Gastroesophageal sphincter (tissue), 4 donors: ENCODE data around the gene PPM1L. TPM values are rescaled to one million over a fixed set of nuclear protein-coding genes. Genes with fewer than 3 reads are reported as not detected.

ENCODE experiments used
- ATAC-seq: fragments of 150-250 bp; one replicate; pipeline ENCODE4 v1.9.1; 2016; ENCODE audit warnings: mild to moderate bottlenecking, moderate library complexity
- H3K27ac ChIP-seq, 4 donors: fragments of 200-600 bp; sonication (generic) in 3 of 4; 1 replicate in 3 of 4; 2 replicates in 1 of 4; pipeline ENCODE4 v1.5.1; 2016 to 2019
- H3K27me3 ChIP-seq: fragments of 200-600 bp; sonication (generic); one replicate; pipeline ENCODE4 v1.5.1; 2019
- H3K36me3 ChIP-seq, 2 donors: fragments of 200-600 bp; sonication (generic); one replicate each; pipeline ENCODE4 v1.5.1; 2019; ENCODE audit warnings: control low read depth in 1 of 2
- H3K4me1 ChIP-seq, 3 donors: fragments of 200-600 bp; sonication (generic); 1 replicate in 2 of 3; 2 replicates in 1 of 3; pipeline ENCODE4 v1.5.1; 2016 to 2019; ENCODE audit warnings: control low read depth in 2 of 3
- H3K4me3 ChIP-seq, 2 donors: fragments of 200-600 bp; sonication (generic); one replicate each; pipeline ENCODE4 v1.5.1; 2019; ENCODE audit warnings: mild to moderate bottlenecking in 1 of 2, moderate library complexity in 1 of 2
- H3K9me3 ChIP-seq, 3 donors: fragments of 200-600 bp; sonication (generic); one replicate each; pipeline ENCODE4 v1.5.1; 2017 to 2019; ENCODE audit warnings: control low read depth in 2 of 3
- EP300 ChIP-seq: sonication (generic); formaldehyde crosslinking; IDR thresholded peaks from one replicate; pipeline ENCODE4 v1.6.1; 2017; ENCODE audit warnings: antibody characterized with exemption, mild to moderate bottlenecking
- POLR2A ChIP-seq, 2 donors: fragments of 450-650 bp; IDR thresholded peaks; one replicate each; pipeline ENCODE4 v1.6.1; 2017; ENCODE audit warnings: antibody characterized with exemption in 2 of 2, mild to moderate bottlenecking in 2 of 2, moderate library complexity in 1 of 2
- POLR2AphosphoS5 ChIP-seq: sonication (generic); formaldehyde crosslinking; IDR thresholded peaks from one replicate; pipeline ENCODE4 v1.6.1; 2017; ENCODE audit warnings: antibody characterized with exemption
- WGBS, 2 donors: methylation state at CpG; one replicate each; pipeline ENCODE4 v1.1.5; 2018; ENCODE audit warnings: low coverage in 1 of 2; 5-methylcytosine and 5-hydroxymethylcytosine counted together
- total RNA-seq, 4 donors: library from RNA; depleted of rRNA; stranded (reverse); fragments of >200 nt; gene quantifications; one replicate each; pipeline ENCODE4 v1.1.0, GENCODE V29; 2016
- TF ChIP-seq, protein P1 (sequence below), 4 experiments: fragments of 200-600 bp in 2 of 4; fragments of 450-650 bp in 2 of 4; sonication (generic) in 1 of 4; IDR thresholded peaks; one replicate each; pipeline ENCODE4 v1.5.1; 2017 to 2019; ENCODE audit warnings: antibody characterized with exemption in 4 of 4, mild to moderate bottlenecking in 2 of 4, moderate library complexity in 2 of 4

Gene PPM1L
- total RNA-seq, 4 donors from 2014 or later, result 47.4 to 93.1 (median 60.6) TPM

DNA sequence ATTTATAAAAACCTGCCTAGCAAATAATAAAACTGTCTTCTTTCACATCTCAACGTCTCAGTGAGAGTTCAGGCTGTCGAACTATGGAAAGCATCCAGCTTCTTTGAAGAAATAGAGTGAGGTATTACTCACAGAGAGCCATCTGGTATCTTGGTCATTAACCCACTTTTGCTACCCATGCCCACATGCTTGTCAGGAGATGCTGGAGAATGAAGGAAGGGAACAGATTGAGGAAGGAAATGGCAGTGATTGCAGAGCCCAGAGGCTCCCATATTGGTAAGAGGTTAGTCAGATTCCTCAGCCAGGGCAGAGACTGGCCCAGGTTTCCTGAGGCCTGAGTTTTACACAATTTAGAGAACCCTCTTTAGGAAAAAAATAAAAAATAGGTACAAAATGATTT, 230.0 kb downstream of the PPM1L start:
- WGBS, 2 donors, result 36% methylated on average over 2 of the region's 2 CpGs; no CpG with 5 or more reads in 1 of the 2 donors
- TF ChIP-seq, protein P1, sequence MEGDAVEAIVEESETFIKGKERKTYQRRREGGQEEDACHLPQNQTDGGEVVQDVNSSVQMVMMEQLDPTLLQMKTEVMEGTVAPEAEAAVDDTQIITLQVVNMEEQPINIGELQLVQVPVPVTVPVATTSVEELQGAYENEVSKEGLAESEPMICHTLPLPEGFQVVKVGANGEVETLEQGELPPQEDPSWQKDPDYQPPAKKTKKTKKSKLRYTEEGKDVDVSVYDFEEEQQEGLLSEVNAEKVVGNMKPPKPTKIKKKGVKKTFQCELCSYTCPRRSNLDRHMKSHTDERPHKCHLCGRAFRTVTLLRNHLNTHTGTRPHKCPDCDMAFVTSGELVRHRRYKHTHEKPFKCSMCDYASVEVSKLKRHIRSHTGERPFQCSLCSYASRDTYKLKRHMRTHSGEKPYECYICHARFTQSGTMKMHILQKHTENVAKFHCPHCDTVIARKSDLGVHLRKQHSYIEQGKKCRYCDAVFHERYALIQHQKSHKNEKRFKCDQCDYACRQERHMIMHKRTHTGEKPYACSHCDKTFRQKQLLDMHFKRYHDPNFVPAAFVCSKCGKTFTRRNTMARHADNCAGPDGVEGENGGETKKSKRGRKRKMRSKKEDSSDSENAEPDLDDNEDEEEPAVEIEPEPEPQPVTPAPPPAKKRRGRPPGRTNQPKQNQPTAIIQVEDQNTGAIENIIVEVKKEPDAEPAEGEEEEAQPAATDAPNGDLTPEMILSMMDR (IDR thresholded peaks at IDR 0.05), result no peak
- TF ChIP-seq POLR2A (IDR thresholded peaks at IDR 0.05) (no peak), EP300 (no peak), POLR2AphosphoS5 (no peak)
- H3K4me1 ChIP-seq, result peaks cover 0 to 11% (median 0%) of the 10 kb centered on the region in 3 donors
- no peak overlapping the region for H3K27ac ChIP-seq
- peak; percentile 19 for ATAC-seq
- H3K27me3 ChIP-seq, result no peaks in the 10 kb centered on the region
- H3K9me3 ChIP-seq, result peaks cover 0 to 8% (median 0%) of the 10 kb centered on the region in 3 donors
- H3K4me3 ChIP-seq, result no peak overlapping the region
- no peaks in the 10 kb centered on the region for H3K36me3 ChIP-seq

DNA sequence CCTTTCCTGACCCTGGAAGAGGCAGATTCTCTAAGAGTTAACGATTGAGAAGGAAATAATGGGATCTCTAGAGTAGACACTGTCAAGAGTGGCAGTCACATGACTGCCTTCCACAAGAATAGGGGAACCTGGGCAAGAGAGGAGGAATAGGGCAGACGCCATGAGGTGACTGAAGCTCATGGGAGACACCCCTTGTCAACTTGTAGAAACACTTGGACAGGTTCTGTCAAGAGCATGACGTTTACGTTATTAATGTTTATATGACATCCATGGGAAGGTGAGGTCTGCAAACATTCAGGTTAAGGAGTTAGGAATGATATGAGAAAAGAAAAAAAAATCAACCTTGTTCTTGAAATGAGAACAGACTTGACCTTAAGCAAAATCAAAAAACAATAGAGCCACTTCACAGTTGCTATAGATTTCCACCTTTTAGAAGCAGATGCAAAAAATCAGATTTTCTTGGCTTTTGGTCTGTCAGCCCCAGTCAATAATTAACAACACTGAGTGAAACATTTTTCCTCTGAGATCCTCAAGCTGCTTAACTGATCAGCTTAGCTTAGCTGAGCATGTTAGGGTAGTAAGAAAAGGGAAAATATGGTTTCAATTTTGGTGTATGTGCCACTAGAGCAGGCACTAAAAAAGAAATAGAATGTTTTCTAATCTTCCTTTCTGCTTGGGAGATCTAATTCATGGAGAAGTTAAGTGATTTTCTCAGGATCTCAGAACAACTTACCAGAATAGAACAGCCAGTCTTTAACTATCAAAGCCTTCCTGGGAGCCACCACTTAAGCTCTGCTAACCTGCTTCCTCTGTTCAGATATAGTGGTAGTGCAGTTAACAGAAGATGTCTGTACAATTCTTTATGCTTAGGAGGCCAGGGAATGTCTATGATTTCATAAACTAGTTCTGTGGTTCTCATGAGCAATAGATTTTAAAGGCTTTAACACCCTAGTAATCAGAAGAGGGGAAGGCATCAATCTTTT, 232.2 kb downstream of the PPM1L start:
- 58 to 80% methylated on average over 4 of the region's 4 CpGs for WGBS, 2 donors
- ATAC-seq, result no peak
- H3K4me1 ChIP-seq, result peaks cover 0 to 11% (median 0%) of the 10 kb centered on the region in 3 donors
- no peak for TF ChIP-seq POLR2AphosphoS5
- TF ChIP-seq, protein P1 (IDR thresholded peaks at IDR 0.05), result no peak
- TF ChIP-seq POLR2A (IDR thresholded peaks at IDR 0.05), result no peak
- no peak for TF ChIP-seq EP300
- no peak overlapping the region for H3K27ac ChIP-seq
- H3K36me3 ChIP-seq, result no peaks in the 10 kb centered on the region
- H3K27me3 ChIP-seq, result no peaks in the 10 kb centered on the region
- peaks cover 0 to 8% (median 0%) of the 10 kb centered on the region in 3 donors for H3K9me3 ChIP-seq
- H3K4me3 ChIP-seq, result no peak overlapping the region

DNA sequence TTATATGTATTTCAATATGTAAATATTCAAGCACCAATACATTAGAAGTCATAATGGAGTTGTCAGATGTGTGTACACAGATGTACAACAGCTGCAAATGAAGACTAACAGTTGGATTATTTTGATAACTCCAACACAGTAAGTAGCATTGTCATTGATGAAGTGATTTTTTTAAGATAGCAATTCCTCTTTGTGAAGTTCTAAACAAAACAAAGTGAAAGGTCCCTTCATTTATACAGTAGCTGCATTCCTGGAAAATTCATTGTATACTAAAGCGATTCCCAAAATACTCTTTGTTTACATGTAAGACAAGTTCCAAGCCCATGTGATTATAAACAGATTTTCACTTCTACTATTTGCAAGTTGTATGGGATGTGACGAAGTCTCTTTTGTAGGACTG, 234.4 kb downstream of the PPM1L start:
- Histone ChIP-seq H3K4me1 (peaks cover 0 to 11% (median 0%) of the 10 kb centered on the region in 3 donors), H3K27ac (no peak overlapping the region), H3K36me3 (no peaks in the 10 kb centered on the region), H3K9me3 (no peaks in the 10 kb centered on the region), H3K27me3 (no peaks in the 10 kb centered on the region), H3K4me3 (no peak overlapping the region)
- ATAC-seq, result no peak
- TF ChIP-seq EP300, result no peak
- TF ChIP-seq POLR2A (IDR thresholded peaks at IDR 0.05), result no peak
- no peak for TF ChIP-seq POLR2AphosphoS5
- TF ChIP-seq, protein P1 (IDR thresholded peaks at IDR 0.05), result no peak
- WGBS, 2 donors, result 31 to 43% methylated on average over 2 of the region's 2 CpGs

DNA sequence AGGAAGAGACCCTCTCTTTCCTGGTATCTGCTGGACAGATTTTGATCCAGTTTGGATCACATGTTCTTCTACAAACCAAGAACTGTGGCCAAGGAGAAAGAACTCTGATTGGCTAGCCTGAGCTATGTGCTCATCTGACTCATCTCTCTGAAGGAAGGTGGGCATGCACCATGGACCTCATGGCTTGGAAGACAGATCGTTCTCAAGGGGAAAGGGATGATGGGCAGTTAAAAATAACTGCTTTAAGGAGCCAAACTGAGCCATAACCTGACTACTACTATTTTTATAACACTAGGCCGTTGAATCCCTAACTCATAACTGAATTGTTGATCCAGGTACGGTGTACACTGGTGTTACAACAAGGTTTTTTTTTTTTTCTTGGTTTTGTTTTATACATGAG, 236.7 kb downstream of the PPM1L start:
- peaks cover 0 to 11% (median 0%) of the 10 kb centered on the region in 3 donors for H3K4me1 ChIP-seq
- no peak for ATAC-seq
- no peaks in the 10 kb centered on the region for H3K9me3 ChIP-seq
- H3K27ac ChIP-seq, result no peak overlapping the region
- H3K4me3 ChIP-seq, result no peak overlapping the region
- TF ChIP-seq POLR2A (IDR thresholded peaks at IDR 0.05) (no peak), POLR2AphosphoS5 (no peak), EP300 (no peak)
- TF ChIP-seq, protein P1 (IDR thresholded peaks at IDR 0.05), result no peak
- H3K36me3 ChIP-seq, result no peaks in the 10 kb centered on the region
- H3K27me3 ChIP-seq, result no peaks in the 10 kb centered on the region
- WGBS, 2 donors, result 81 to 90% methylated on average over 3 of the region's 3 CpGs

DNA sequence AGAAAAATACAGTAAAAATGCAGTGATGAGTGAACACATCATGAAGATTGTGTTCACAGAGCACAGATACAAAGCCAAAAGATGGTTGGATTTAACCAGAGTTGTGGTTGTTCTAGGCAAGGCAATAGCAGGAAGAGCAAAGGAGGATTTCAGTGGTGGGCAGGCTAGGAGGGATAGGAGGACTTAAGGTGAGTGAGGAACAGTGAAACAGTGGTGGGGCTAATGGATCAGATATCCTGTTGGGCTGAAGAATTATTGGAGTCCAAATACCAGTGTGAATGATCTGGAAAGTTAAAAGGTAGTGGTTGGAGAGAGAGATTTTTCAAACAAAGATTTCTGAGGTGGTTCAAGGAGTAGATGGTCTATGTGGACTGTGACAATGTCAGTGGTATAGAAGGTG, 240.8 kb downstream of the PPM1L start:
- H3K9me3 ChIP-seq, result no peaks in the 10 kb centered on the region
- ATAC-seq, result no peak
- H3K4me3 ChIP-seq, result no peak overlapping the region
- TF ChIP-seq, protein P1 (IDR thresholded peaks at IDR 0.05), result no peak
- TF ChIP-seq POLR2AphosphoS5, result no peak
- no peak for TF ChIP-seq POLR2A (IDR thresholded peaks at IDR 0.05)
- TF ChIP-seq EP300, result no peak
- H3K4me1 ChIP-seq, result no peaks in the 10 kb centered on the region
- no peaks in the 10 kb centered on the region for H3K36me3 ChIP-seq
- H3K27ac ChIP-seq, result no peak overlapping the region
- H3K27me3 ChIP-seq, result no peaks in the 10 kb centered on the region
